Heart left ventricle (tissue), 16 donors: Measurements from ENCODE around the gene ARID5B. TPM values are rescaled to one million over a fixed set of nuclear protein-coding genes. Genes with fewer than 3 reads are reported as not detected.
"Not testable (repeated sequence)": the region's sequence is repeated elsewhere in the genome, so short reads cannot be mapped to it uniquely, and the experiment has no call there.

Experiments
- ATAC-seq, 4 donors: fragments of 200-7000 bp; cut with Tn5 transposase; one replicate each; pipeline ENCODE4 v1.9.1; 2020 to 2022; ENCODE audit warnings: moderate library complexity in 4 of 4, mild to moderate bottlenecking in 3 of 4, moderate number of reproducible peaks in 1 of 4
- DNase-seq, 5 donors: peaks; one replicate each; pipeline ENCODE4 v3.0.0-alpha.2; 2020
- H3K27ac ChIP-seq, 12 donors: fragments of 200-600 bp; sonication (generic) in 4 of 12; one replicate each; pipeline versions ENCODE4 v1.5.0 to v1.8.0; 2016 to 2022; ENCODE audit warnings: mild to moderate bottlenecking in 2 of 12
- H3K27me3 ChIP-seq, 9 donors: fragments of 200-600 bp; sonication (generic) in 2 of 9; one replicate each; pipeline versions ENCODE4 v1.5.1 to v1.8.0; 2016 to 2022; ENCODE audit warnings: mild to moderate bottlenecking in 3 of 9
- H3K36me3 ChIP-seq, 9 donors: fragments of 200-600 bp; sonication (generic) in 2 of 9; one replicate each; pipeline versions ENCODE4 v1.5.0 to v1.8.0; 2018 to 2022; ENCODE audit warnings: mild to moderate bottlenecking in 2 of 9
- H3K4me1 ChIP-seq, 12 donors: fragments of 200-600 bp; sonication (generic) in 4 of 12; one replicate each; pipeline versions ENCODE4 v1.5.0 to v1.8.0; 2016 to 2022; ENCODE audit warnings: mild to moderate bottlenecking in 3 of 12
- H3K4me3 ChIP-seq, 12 donors: fragments of 200-600 bp; sonication (generic) in 4 of 12; one replicate each; pipeline versions ENCODE4 v1.5.0 to v1.8.0; 2017 to 2022; ENCODE audit warnings: mild to moderate bottlenecking in 9 of 12, moderate library complexity in 4 of 12
- H3K9me3 ChIP-seq, 12 donors: fragments of 200-600 bp; sonication (generic) in 4 of 12; one replicate each; pipeline versions ENCODE4 v1.5.0 to v1.8.0; 2016 to 2022; ENCODE audit warnings: mild to moderate bottlenecking in 1 of 12
- POLR2A ChIP-seq, 2 donors: fragments of 450-650 bp; IDR thresholded peaks; one replicate each; pipeline ENCODE4 v1.6.1; 2017; ENCODE audit warnings: antibody characterized with exemption in 2 of 2, mild to moderate bottlenecking in 2 of 2, moderate library complexity in 2 of 2
- WGBS, 4 donors: extraction: QIAGEN DNeasy Blood & Tissue Kit in 2 of 4; methylation state at CpG; one replicate each; pipeline versions ENCODE4 v1.1.5 to v1.1.7; 2013 to 2018; 5-methylcytosine and 5-hydroxymethylcytosine counted together
- intact Hi-C, 10 donors: fragments of 100-400 bp; cut with DNase I; formaldehyde crosslinking; loops; one replicate each; pipeline versions ENCODE4 v1.11.1 to v1.14.2; 2022
- polyA plus RNA-seq, 2 donors: library from polyadenylated mRNA; stranded (reverse); fragments of 200-250 nt; gene quantifications; one replicate each; pipeline ENCODE4 v1.2.3, GENCODE V29; 2013
- total RNA-seq, 9 donors: library from RNA; depleted of rRNA in 2 of 9; stranded (reverse); fragments of >200 nt in 2 of 9; fragmentation: NEBNext Ultra II Directional in 3 of 9; extraction: Animal tissue kit (Norgen Biotek cat#: 25700) in 3 of 9; gene quantifications; one replicate each; pipeline versions ENCODE4 v1.1.0 to v1.2.4, GENCODE V29; 2016 to 2023
- TF ChIP-seq, protein P1 (sequence below), 12 donors: fragments of 200-600 bp; sonication (generic) in 4 of 12; IDR thresholded peaks; one replicate each; pipeline versions ENCODE4 v1.5.0 to v1.8.0; 2018 to 2022; ENCODE audit warnings: antibody characterized with exemption in 12 of 12, mild to moderate bottlenecking in 5 of 12
- donor health status: ischemic (EF 13 %, LVEDD 7.1; RV severe dilation, severe dysfunction).
- donor health status: healthy with polysubstance abuse.
- donor health status: DM: no; HTN: yes; CAD: no.
- donor health status: DM: no; HTN: no; CAD: no.
- donor health status: ischemic (EF 25% LVEDD 6.9; RV normal size, moderate dysfunction).
- donor health status: ischemic (EF 25% LVEDD 5.7; RV mildly dilated, moderate dysfunction).
- donor health status: healthy.
- donor health status: DM: yes; HTN: yes; CAD: no.
- donor health status: ischemic (EF 35%, LVEDD 5.7; RV mildly dilated, moderate dysfunction).
- donor health status: nonischemic (EF 11% LVEDD 7.7; RV severe dilation, severe dysfunction).
- donor health status: DM: yes; HTN: yes; CAD: no.
- donor health status: PGD.
- donor health status: ischemic (EF 29% LVEDD 5.4; RV normal size, mild dysfunction).
- donor health status: nonischemic (EF 23%, LVEDD 6.1; RV moderate dilation, normal function).

Gene ARID5B
- total and polyA plus RNA-seq, 11 donors, result 4.5 to 45.5 (median 26.6) TPM

DNA sequence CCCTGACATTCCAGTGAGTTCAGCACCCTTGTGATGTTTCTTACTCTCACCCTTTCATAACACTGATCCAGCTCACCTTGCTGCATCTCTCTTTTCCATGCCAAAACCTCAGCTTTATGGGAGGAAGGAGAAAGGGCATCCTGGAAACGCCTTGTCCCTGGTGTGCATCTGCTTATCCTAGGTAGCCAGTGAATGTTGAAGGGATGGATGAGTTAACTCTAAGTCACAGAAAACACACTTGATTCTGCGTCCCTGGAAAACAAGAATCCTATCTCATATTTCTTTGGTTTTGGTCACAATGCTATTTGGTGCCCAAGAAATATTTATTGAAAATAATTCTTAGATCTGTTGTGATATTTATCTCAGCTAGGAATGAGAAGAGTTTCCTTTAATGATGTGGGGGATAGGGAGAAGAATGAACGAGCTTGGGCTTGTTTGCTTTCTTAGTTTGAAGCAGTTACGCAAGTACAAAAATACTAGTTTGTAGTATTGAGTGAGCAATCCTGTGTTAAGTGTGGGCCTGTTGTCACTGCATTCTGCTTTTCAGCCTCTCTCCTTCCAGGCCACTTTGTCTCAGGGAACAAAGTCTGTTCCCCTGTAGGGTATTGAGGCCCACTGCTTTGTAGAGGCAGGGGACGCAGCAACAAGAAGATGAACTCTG is 126.5 kb downstream of the ARID5B start:
- peaks cover 0 to 6% (median 0%) of the 10 kb centered on the region in 12 donors for H3K9me3 ChIP-seq
- 90 to 96% (median 94%) methylated on average over 5 of the region's 5 CpGs for WGBS, 4 donors
- intact Hi-C loops, result no loop called here
- ATAC-seq (no peak), DNase-seq (no peak)
- no peak overlapping the region for H3K27ac ChIP-seq
- H3K36me3 ChIP-seq, result no peaks in the 10 kb centered on the region
- no peak for TF ChIP-seq POLR2A (IDR thresholded peaks at IDR 0.05)
- TF ChIP-seq, protein P1, sequence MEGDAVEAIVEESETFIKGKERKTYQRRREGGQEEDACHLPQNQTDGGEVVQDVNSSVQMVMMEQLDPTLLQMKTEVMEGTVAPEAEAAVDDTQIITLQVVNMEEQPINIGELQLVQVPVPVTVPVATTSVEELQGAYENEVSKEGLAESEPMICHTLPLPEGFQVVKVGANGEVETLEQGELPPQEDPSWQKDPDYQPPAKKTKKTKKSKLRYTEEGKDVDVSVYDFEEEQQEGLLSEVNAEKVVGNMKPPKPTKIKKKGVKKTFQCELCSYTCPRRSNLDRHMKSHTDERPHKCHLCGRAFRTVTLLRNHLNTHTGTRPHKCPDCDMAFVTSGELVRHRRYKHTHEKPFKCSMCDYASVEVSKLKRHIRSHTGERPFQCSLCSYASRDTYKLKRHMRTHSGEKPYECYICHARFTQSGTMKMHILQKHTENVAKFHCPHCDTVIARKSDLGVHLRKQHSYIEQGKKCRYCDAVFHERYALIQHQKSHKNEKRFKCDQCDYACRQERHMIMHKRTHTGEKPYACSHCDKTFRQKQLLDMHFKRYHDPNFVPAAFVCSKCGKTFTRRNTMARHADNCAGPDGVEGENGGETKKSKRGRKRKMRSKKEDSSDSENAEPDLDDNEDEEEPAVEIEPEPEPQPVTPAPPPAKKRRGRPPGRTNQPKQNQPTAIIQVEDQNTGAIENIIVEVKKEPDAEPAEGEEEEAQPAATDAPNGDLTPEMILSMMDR (IDR thresholded peaks at IDR 0.05), result no peak
- H3K4me3 ChIP-seq, result no peak overlapping the region
- no peaks in the 10 kb centered on the region for H3K27me3 ChIP-seq
- peaks cover 0 to 35% (median 0%) of the 10 kb centered on the region in 12 donors for H3K4me1 ChIP-seq

DNA sequence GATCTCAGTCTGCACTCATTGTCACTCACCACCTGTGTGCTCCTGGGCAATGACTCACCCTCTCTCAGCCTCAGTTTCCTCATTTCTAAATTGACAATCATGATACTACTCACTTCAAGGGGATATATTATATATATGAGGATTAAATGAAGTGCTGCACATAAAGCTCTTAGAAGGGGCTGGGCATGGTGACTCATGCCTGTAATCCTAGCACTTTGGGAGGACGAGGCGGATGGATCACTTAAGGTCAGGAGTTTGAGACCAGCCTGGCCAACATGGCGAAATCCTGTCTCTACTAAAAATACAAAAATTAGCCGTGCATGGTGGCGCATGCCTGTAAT is 127.0 kb downstream of the ARID5B start:
- H3K9me3 ChIP-seq, H3K36me3 ChIP-seq, ATAC-seq, DNase-seq, H3K4me3 ChIP-seq, H3K27ac ChIP-seq, intact Hi-C loops, H3K27me3 ChIP-seq: not testable (repeated sequence)
- peaks cover 0 to 30% (median 0%) of the 10 kb centered on the region in 12 donors for H3K4me1 ChIP-seq
- 97 to 99% (median 98%) methylated on average over 5 of the region's 5 CpGs for WGBS, 4 donors

DNA sequence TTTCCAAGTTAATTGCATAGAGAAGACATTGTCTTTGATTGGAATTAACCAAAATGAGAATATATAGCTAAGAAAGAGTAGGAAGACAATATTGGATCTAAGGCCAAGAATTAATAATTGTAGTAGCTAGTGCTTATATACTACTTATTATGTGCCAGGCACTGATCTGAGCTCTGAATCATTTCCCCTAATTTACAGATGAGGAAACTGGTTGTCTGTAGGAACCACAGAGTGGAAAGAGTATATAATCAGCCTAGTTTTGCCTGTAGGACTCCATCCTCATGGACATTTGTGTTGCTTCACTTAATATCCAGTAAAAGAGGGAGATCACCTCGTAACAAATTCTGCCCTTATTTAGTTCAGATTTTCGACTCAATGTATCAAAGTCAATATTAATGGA is 127.9 kb downstream of the ARID5B start:
- DNase-seq (no peak), ATAC-seq (no peak)
- no peak overlapping the region for H3K4me3 ChIP-seq

DNA sequence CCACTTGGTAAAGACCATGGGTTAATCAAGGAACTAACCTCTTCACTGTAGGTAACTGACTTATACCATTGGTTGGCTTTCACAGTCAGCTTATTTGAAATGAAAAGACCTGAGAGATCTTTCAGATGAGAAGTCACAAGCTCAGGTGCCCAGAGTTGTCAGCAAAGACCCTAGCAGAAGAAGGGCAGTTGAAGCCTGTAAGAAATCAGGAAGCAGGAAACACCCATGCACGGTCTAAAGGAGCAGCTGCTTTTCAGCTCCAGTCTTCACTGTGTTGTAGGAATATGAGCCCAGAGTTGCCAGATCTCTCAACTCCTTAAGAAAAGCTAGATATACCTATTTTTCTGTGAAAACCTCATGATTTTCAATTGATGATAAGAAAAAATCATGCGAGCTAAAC is 130.0 kb downstream of the ARID5B start:
- Histone ChIP-seq H3K9me3 (no peaks in the 10 kb centered on the region), H3K4me3 (no peak overlapping the region), H3K4me1 (peaks cover 0 to 20% (median 4%) of the 10 kb centered on the region in 12 donors), H3K27me3 (no peaks in the 10 kb centered on the region), H3K36me3 (no peaks in the 10 kb centered on the region), H3K27ac (no peak overlapping the region)
- intact Hi-C loops, result loop anchor here in 3 of 10 donors (10.0 kb wide), 2 partner anchors 137 to 277 kb away; no protein-coding TSS in a partner anchor
- WGBS, 4 donors, result 76 to 86% (median 79%) methylated on average over 2 of the region's 2 CpGs
- no peak for DNase-seq
- no peak for ATAC-seq
- TF ChIP-seq, protein P1 (IDR thresholded peaks at IDR 0.05), result no peak
- TF ChIP-seq POLR2A (IDR thresholded peaks at IDR 0.05), result no peak

More for the DNA sequence above, 127.9 kb downstream of the ARID5B start:
- TF ChIP-seq POLR2A (IDR thresholded peaks at IDR 0.05), result no peak
- TF ChIP-seq, protein P1 (IDR thresholded peaks at IDR 0.05), result no peak
- H3K27ac ChIP-seq, result no peak overlapping the region
- H3K4me1 ChIP-seq, result peaks cover 0 to 27% (median 1%) of the 10 kb centered on the region in 12 donors
- intact Hi-C loops, result no loop called here
- H3K9me3 ChIP-seq, result no peaks in the 10 kb centered on the region
- 93 to 98% (median 95%) methylated on average over 2 of the region's 2 CpGs for WGBS, 4 donors
- no peaks in the 10 kb centered on the region for H3K27me3 ChIP-seq
- no peaks in the 10 kb centered on the region for H3K36me3 ChIP-seq

DNA sequence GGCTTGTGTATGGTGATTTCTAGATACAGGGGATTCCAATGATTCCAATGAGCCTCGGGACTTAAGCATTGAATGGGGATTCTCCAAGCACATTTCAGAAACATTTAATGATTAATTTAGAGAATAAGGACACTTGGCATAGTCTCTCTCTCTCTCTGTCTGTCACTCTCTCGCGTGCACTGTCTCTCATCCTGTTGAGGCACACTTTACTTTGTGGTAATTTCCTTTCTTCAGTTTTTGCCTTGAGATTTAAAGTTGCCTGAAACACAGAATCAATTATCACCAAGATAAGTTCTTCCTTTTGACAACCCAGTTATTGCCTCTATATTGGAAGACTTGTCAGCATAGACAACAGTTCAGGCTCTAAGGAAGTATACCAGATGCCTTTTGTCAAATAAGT is 131.6 kb downstream of the ARID5B start:
- WGBS, 4 donors, result 89 to 90% (median 90%) methylated on average over 3 of the region's 3 CpGs
- DNase-seq, result no peak
- no peaks in the 10 kb centered on the region for H3K36me3 ChIP-seq
- intact Hi-C loops, result loop anchor here in 3 of 10 donors (10.0 kb wide), 2 partner anchors 138 to 278 kb away; no protein-coding TSS in a partner anchor
- TF ChIP-seq, protein P1 (IDR thresholded peaks at IDR 0.05), result no peak
- no peak for TF ChIP-seq POLR2A (IDR thresholded peaks at IDR 0.05)
- H3K27me3 ChIP-seq, result no peaks in the 10 kb centered on the region
- peaks cover 0 to 35% (median 13%) of the 10 kb centered on the region in 12 donors for H3K4me1 ChIP-seq
- no peak overlapping the region for H3K27ac ChIP-seq
- H3K9me3 ChIP-seq, result no peaks in the 10 kb centered on the region
- ATAC-seq, result no peak
- no peak overlapping the region for H3K4me3 ChIP-seq
